ENCODE results near the gene NABP2.

The NABP2 gene

DNA sequence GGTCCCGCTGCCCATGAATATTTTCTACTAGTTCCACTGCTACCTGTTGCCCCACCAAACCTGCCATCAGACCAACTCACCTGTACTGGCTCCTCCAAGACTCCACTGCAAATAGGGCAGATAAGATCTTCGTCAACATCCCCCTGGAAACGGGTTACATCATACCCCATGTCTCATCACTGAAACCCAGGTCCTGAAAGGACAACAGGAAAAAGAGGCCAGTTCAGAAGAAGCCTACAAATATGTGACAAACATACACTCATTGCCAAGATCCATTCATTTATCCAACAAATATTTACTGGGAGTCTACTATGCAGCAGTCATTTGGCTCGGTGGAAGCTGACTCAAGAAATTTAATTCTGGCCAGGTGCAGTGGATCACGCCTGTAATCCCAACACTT lies 10.3 kb upstream of the NABP2 start:
- DNase-seq (ENCODE audit: low read depth), result no peak
- H3K4me3 ChIP-seq (ENCODE audit: low read depth, low read length), result no peak overlapping the region
- TF ChIP-seq, protein P1, sequence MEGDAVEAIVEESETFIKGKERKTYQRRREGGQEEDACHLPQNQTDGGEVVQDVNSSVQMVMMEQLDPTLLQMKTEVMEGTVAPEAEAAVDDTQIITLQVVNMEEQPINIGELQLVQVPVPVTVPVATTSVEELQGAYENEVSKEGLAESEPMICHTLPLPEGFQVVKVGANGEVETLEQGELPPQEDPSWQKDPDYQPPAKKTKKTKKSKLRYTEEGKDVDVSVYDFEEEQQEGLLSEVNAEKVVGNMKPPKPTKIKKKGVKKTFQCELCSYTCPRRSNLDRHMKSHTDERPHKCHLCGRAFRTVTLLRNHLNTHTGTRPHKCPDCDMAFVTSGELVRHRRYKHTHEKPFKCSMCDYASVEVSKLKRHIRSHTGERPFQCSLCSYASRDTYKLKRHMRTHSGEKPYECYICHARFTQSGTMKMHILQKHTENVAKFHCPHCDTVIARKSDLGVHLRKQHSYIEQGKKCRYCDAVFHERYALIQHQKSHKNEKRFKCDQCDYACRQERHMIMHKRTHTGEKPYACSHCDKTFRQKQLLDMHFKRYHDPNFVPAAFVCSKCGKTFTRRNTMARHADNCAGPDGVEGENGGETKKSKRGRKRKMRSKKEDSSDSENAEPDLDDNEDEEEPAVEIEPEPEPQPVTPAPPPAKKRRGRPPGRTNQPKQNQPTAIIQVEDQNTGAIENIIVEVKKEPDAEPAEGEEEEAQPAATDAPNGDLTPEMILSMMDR (conservative IDR thresholded peaks at IDR 0.05; ENCODE audit: low read depth, low read length), result no peak

DNA sequence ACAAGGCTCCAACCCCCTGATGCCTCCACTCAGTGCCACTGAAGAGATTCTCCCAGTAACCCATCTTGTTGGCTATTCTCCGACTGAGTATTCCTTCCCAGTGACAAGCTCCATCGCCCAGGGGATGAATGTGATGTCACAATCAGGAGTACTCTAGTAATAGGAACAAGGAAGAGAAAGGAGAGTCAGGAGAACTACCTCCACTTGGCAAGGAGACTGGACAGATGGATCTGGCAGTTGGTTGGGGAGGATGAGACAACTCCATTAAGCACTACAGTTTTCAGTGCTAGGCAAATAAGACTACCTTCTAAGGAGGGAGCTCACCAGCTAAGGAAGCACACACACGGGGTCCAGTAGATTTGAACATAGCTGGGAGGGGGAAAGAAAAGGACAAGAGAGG lies 7.7 kb upstream of the NABP2 start:
- no peak overlapping the region for H3K4me3 ChIP-seq (ENCODE audit: low read depth, low read length)
- DNase-seq (ENCODE audit: low read depth), result no peak
- TF ChIP-seq, protein P1 (conservative IDR thresholded peaks at IDR 0.05; ENCODE audit: low read depth, low read length), result no peak

DNA sequence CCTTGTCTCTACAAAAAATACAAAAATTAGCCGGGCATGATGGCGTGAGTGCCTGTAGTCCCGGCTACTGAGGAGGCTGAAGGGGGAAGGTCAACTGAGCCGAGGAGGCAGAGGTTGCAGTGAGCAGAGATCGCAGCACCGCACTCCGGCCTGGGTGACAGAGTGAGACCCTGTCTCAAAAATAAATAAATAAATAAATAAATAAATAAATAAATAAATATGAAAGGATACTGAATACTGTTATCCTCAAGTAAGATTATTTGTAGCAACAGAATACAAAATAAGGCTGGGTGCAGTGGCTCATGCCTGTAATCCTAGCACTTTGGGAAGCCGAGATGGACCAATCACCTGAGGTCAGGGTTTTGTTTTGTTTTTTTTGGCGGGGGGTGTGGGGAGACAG lies 4.3 kb upstream of the NABP2 start:
- TF ChIP-seq, protein P1 (conservative IDR thresholded peaks at IDR 0.05; ENCODE audit: low read depth, low read length), result no peak
- no peak overlapping the region for H3K4me3 ChIP-seq (ENCODE audit: low read depth, low read length)

DNA sequence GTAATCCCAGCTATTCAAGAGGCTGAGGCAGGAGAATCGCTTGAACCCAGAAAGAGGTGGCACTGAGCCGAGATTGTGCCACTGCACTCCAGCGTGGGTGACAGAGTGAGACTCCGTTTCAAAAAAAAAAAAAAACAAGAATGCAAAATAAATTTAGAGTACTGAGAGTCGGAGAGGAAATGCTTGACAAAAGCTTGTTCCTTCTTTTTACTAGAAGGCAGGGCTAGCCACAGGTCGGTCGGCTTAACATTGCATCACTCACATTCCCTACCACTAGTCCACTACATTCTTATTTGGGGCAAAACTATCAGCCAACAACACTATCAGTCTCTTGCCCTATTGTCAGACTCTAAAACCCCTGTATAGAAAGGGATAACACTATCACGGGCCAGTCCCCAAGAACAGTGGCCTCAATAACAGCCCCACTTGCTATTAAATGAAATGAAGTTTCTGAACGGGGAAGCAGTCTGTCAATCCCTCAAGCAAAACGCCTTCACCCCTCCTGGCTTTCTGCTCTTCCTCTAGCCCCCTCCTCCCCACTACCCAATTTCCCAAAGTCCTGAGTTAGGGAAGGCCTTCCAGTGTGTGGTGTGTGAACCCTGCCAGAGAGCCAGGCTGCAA lies 3.4 kb upstream of the NABP2 start:
- TF ChIP-seq, protein P1 (conservative IDR thresholded peaks at IDR 0.05; ENCODE audit: low read depth, low read length), result no peak
- peak; percentile 69 for DNase-seq (ENCODE audit: low read depth)
- peak overlapping the region; percentile 93 for H3K4me3 ChIP-seq (ENCODE audit: low read depth, low read length)

More for the DNA sequence above, 4.3 kb upstream of the NABP2 start:
- DNase-seq (ENCODE audit: low read depth), result no peak

DNA sequence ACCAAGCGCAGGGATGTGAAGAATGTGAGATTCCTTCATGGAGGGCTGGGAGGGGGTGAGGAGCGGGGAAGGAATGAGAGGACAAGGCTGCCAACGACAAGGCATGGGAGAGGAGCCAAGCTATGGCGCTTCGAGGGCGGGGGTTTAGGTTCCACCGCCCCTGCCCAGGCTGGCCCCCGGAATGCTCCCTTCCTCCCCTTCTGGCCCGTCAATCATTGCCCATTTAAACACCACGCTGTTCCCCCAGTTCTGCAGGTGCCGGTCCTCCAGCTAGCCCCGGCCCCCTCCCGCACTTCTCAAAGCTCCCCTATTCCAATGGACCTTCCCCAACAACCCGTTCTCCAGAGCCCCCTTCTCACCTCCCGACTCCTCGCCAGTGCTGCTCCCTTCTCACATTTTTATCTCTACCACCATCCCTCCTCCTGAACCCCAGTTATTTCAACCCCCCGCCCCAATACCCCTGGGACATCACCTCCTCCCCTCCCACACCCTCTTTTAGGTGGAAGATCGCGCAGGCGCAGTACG lies 2.8 kb upstream of the NABP2 start:
- DNase-seq (ENCODE audit: low read depth), result peak; percentile 68
- TF ChIP-seq, protein P1 (conservative IDR thresholded peaks at IDR 0.05; ENCODE audit: low read depth, low read length), result no peak
- H3K4me3 ChIP-seq (ENCODE audit: low read depth, low read length), result peak overlapping the region; percentile 93

DNA sequence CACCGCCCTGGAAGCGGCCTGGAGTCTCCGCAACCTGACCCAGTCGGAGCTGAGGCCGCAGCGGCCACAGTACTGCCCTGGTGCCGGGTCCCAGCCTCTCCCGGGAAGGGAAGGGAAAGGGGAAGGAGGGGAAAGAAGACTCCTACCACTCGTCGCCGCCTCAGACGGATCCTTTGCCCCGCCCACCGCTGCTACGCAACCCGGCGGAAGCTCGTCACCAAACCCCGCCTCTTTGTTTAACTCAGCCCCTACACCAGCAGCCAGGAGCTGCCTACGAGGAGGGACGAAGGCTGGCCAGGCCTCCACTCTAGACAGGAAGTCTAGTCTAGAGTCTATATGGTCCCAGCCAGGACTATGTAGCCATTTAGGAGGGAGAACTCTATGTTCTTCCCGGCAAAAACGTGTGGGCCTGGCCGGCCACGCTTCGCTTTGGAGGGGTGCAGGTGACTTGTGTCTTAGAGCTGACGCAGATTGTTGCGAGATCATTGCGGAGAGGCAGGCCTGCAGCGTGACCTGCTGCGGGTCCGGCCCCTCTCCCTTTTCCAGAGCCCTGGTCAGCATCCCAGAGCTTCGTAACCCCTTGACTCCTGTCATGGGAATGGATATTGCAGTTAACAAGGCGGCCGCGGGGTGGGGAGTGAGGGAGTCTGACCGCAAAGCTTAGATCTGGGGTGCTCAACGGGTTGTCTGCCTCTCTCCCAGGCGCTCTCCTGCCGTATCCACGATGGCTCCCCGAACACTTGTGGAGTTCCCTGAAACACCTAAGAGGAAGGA lies 2.2 kb upstream of the NABP2 start, which contains the start of gene RNF41:
Gene RNF41 (minus strand): TSS at position 166 of the 774 bp plus-strand sequence. CDS start 7,875 bp downstream, outside the sequence.
- DNase-seq (ENCODE audit: low read depth), result peak; percentile 99
- TF ChIP-seq, protein P1 (conservative IDR thresholded peaks at IDR 0.05; ENCODE audit: low read depth, low read length), result peak; percentile 28

More for the DNA sequence above, 2.2 kb upstream of the NABP2 start, which contains the start of gene RNF41:
- H3K4me3 ChIP-seq (ENCODE audit: low read depth, low read length), result peak within 1 kb of the TSS; percentile 93
